Tibial nerve (tissue), 4 donors: Measurements from ENCODE around the gene USP37.

Source experiments
- EP300 ChIP-seq, 2 donors: sonication (generic); formaldehyde crosslinking; IDR thresholded peaks; one replicate each; pipeline ENCODE4 v1.6.1; 2017; ENCODE audit warnings: antibody characterized with exemption in 2 of 2, mild to moderate bottlenecking in 1 of 2
- POLR2A ChIP-seq, 2 donors: fragments of 450-650 bp; IDR thresholded peaks; one replicate each; pipeline ENCODE4 v1.6.1; 2017; ENCODE audit warnings: antibody characterized with exemption in 2 of 2, mild to moderate bottlenecking in 2 of 2, moderate library complexity in 2 of 2
- TF ChIP-seq, protein P1 (sequence below), 5 experiments: fragments of 200-600 bp in 3 of 5; fragments of 450-650 bp in 2 of 5; sonication (generic) in 3 of 5; IDR thresholded peaks; one replicate each; pipeline ENCODE4 v1.5.1; 2016 to 2019; ENCODE audit warnings: antibody characterized with exemption in 5 of 5, mild to moderate bottlenecking in 3 of 5, moderate library complexity in 2 of 5

DNA sequence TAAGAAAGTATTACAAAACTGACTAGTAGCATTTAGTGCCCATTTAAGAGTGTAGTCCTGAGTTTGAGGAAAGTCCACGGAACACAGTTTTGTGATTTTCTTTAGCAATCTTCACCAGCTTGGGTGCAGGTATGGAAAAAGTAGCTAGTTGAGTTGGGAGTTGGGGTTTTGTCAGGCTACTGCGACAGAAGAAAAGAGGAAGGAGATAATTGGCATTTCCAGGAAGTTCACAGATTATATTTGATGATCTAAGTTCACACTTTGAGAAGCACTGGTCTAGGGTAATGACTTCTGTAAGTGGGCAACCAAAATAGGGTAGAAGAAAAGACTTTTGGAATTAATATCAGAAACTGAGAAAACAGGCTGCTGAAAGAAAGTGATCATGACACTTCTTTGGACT lies 97.1 kb downstream of the USP37 start:
- no peak for TF ChIP-seq POLR2A (IDR thresholded peaks at IDR 0.05)
- TF ChIP-seq, protein P1, sequence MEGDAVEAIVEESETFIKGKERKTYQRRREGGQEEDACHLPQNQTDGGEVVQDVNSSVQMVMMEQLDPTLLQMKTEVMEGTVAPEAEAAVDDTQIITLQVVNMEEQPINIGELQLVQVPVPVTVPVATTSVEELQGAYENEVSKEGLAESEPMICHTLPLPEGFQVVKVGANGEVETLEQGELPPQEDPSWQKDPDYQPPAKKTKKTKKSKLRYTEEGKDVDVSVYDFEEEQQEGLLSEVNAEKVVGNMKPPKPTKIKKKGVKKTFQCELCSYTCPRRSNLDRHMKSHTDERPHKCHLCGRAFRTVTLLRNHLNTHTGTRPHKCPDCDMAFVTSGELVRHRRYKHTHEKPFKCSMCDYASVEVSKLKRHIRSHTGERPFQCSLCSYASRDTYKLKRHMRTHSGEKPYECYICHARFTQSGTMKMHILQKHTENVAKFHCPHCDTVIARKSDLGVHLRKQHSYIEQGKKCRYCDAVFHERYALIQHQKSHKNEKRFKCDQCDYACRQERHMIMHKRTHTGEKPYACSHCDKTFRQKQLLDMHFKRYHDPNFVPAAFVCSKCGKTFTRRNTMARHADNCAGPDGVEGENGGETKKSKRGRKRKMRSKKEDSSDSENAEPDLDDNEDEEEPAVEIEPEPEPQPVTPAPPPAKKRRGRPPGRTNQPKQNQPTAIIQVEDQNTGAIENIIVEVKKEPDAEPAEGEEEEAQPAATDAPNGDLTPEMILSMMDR (IDR thresholded peaks at IDR 0.05): no peak
- TF ChIP-seq EP300 (IDR thresholded peaks at IDR 0.05): no peak
